ENCODE measurements around the gene PTPN14. TPM values are rescaled to one million over a fixed set of nuclear protein-coding genes. Genes with fewer than 3 reads are reported as not detected.

Gene PTPN14
- total and polyA plus RNA-seq, 2 of the 4 experiments (the other 2 are of a cell fraction), result 21.5 to 31.7 TPM

GRCh38 chr1:214400131-214400530, 151.3 kb downstream of the PTPN14 start:
- dilution Hi-C loops (cut with HindIII; ENCODE audit: low sequenced_read_pairs, unreplicated experiment), result no loop called here
- H2BK120ac ChIP-seq (ENCODE audit: low read depth, low read length), result no peak overlapping the region
- CTCF ChIA-PET, result no interaction called here
- H3K56ac ChIP-seq (ENCODE audit: extremely low read depth, insufficient read depth, low read length), result no peak overlapping the region
- no TSS peak for BruUV-seq (replicated peaks)
- TF ChIP-seq CHD1 (IDR thresholded peaks at IDR 0.05; ENCODE audit: low read depth, low read length) (no peak), RCOR1 (IDR thresholded peaks at IDR 0.05; ENCODE audit: insufficient replicate concordance, low read length) (no peak), MXI1 (IDR thresholded peaks at IDR 0.05; ENCODE audit: borderline replicate concordance, low read depth, low read length) (no peak), MAFK (IDR thresholded peaks at IDR 0.05; ENCODE audit: low read depth, low read length) (no peak), RAD21 (IDR thresholded peaks at IDR 0.05; ENCODE audit: low read length) (no peak), BHLHE40 (IDR thresholded peaks at IDR 0.05; ENCODE audit: low read depth, low read length) (no peak), MAZ (IDR thresholded peaks at IDR 0.05; ENCODE audit: borderline replicate concordance, low read depth, low read length) (no peak), CTCF (conservative IDR thresholded peaks at IDR 0.05; ENCODE audit: low read depth, low read length) (no peak), CEBPB (IDR thresholded peaks at IDR 0.05; ENCODE audit: low read depth, low read length) (no peak), NFE2L2 (IDR thresholded peaks at IDR 0.05; ENCODE audit: low read depth, low read length) (no peak), FOS (IDR thresholded peaks at IDR 0.05; ENCODE audit: low read depth, low read length) (no peak), RFX5 (IDR thresholded peaks at IDR 0.05; ENCODE audit: low read depth, low read length) (no peak), USF2 (IDR thresholded peaks at IDR 0.05; ENCODE audit: low read depth, low read length) (no peak), SMC3 (IDR thresholded peaks at IDR 0.05; ENCODE audit: low read depth, low read length) (no peak), POLR2A (IDR thresholded peaks at IDR 0.05; ENCODE audit: low read depth, low read length) (no peak)
- TF ChIP-seq, protein P1, sequence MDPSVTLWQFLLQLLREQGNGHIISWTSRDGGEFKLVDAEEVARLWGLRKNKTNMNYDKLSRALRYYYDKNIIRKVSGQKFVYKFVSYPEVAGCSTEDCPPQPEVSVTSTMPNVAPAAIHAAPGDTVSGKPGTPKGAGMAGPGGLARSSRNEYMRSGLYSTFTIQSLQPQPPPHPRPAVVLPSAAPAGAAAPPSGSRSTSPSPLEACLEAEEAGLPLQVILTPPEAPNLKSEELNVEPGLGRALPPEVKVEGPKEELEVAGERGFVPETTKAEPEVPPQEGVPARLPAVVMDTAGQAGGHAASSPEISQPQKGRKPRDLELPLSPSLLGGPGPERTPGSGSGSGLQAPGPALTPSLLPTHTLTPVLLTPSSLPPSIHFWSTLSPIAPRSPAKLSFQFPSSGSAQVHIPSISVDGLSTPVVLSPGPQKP (IDR thresholded peaks at IDR 0.05; ENCODE audit: borderline replicate concordance, low read depth, low read length), result no peak
- intact Hi-C loops (cut with micrococcal nuclease), result no loop called here
- H3K23ac ChIP-seq (ENCODE audit: low read depth, low read length), result no peak overlapping the region
- no peak overlapping the region for H3K14ac ChIP-seq (replicated peaks; ENCODE audit: low read depth, low read length)
- 0 out of 4 replicates have a peak overlapping the region, but pooled peaks of 1 of the 2 experiments have one; percentile 43 for H4K8ac ChIP-seq (ENCODE audit: low read depth in 2 of 2, low read length in 2 of 2)
- H3K9me3 ChIP-seq (ENCODE audit: control insufficient read depth, insufficient read depth, low read length), result no peaks in the 10 kb centered on the region
- H3K18ac ChIP-seq (ENCODE audit: low read depth, low read length), result peak overlapping the region; percentile 46; the same call in 1 of the 2 replicates
- peak overlapping the region; percentile 52; the same call in 1 of the 2 replicates for H2AK5ac ChIP-seq (ENCODE audit: low read depth, low read length)
- H3K27ac ChIP-seq (ENCODE audit: insufficient read depth, low read length), result no peak overlapping the region
- H4K20me1 ChIP-seq (ENCODE audit: insufficient read depth, low read length), result no peaks in the 10 kb centered on the region
- H2AFZ ChIP-seq (replicated peaks; ENCODE audit: low read length, poor library complexity), result no peak overlapping the region
- POLR2A ChIA-PET (ENCODE audit: unreplicated experiment), result no interaction called here
- H2BK15ac ChIP-seq (ENCODE audit: low read depth, low read length), result no peak overlapping the region
- no peak overlapping the region for H4K91ac ChIP-seq (ENCODE audit: insufficient read depth, low read depth, low read length)
- DNase-seq (peak; percentile 71), ATAC-seq (ENCODE audit: low read depth) (no peak)
- H3K27me3 ChIP-seq (ENCODE audit: control insufficient read depth, insufficient read depth, low read length), result no peaks in the 10 kb centered on the region
- peaks cover 27% of the 10 kb centered on the region for H3K4me1 ChIP-seq (ENCODE audit: control insufficient read depth, insufficient read depth, low read length)
- no peak overlapping the region for H3K4me2 ChIP-seq (ENCODE audit: low read depth, low read length)
- no peak overlapping the region for H3K4ac ChIP-seq (ENCODE audit: low read depth, low read length)
- H3K36me3 ChIP-seq (ENCODE audit: control insufficient read depth, insufficient read depth, low read length), result peaks cover 27% of the 10 kb centered on the region
- no CpG with 5 or more reads among the region's 3 CpGs for WGBS, 2 experiments (ENCODE audit: extremely low coverage in 2 of 2, insufficient read length in 1 of 2)
- no peak overlapping the region for H2BK5ac ChIP-seq (ENCODE audit: low read depth, low read length, poor library complexity, severe bottlenecking)
- peaks cover 37 to 57% of the 10 kb centered on the region in 2 experiments for H3K79me1 ChIP-seq (ENCODE audit: low read depth in 1 of 2, low read length in 2 of 2)
- peak overlapping the region; percentile 25; the same call in 1 of the 2 replicates for H4K5ac ChIP-seq (ENCODE audit: low read depth, low read length)
- peaks cover 22% of the 10 kb centered on the region for H3K9me1 ChIP-seq (ENCODE audit: insufficient read depth, low read length)
- no peak overlapping the region for H2BK20ac ChIP-seq (ENCODE audit: low read depth, low read length)
- no peak overlapping the region for H2AK9ac ChIP-seq (replicated peaks; ENCODE audit: low read depth, low read length, poor library complexity)
- H3K4me3 ChIP-seq (ENCODE audit: insufficient read depth, low read depth, low read length), result no peak overlapping the region
- in situ Hi-C loops (cut with MboI; ENCODE audit: low sequenced_read_pairs), result no loop called here
- no peak overlapping the region for H3K9ac ChIP-seq (ENCODE audit: low read depth, low read length)

Measured in IMR-90 (cell line).